Neural cell (in vitro differentiated cells): Measurements from ENCODE around the gene WNK2. TPM values are rescaled to one million over a fixed set of nuclear protein-coding genes. Genes with fewer than 3 reads are reported as not detected.

Experiments used
- H2AFZ ChIP-seq: fragments of 200-600, 300-800 bp; sonication (generic), shearing (Covaris generic); 2 replicates; pipeline ENCODE4 v1.6.0; 2014; ENCODE audit warnings: low read depth, mild to moderate bottlenecking, antibody characterized with exemption, low read length, moderate library complexity
- H3F3A ChIP-seq: fragments of 200-600 bp; shearing (Covaris generic); 2 replicates; pipeline ENCODE4 v1.6.1; 2016; ENCODE audit warnings: mild to moderate bottlenecking, moderate library complexity, mixed read lengths, antibody characterized with exemption, low read length; ENCODE audit not compliant: insufficient read depth, poor library complexity, severe bottlenecking
- H3K27ac ChIP-seq: fragments of 200-600, 300-800 bp; sonication (generic), shearing (Covaris generic); 2 replicates; pipeline ENCODE4 v1.5.1; 2014; ENCODE audit warnings: mild to moderate bottlenecking, low read length, moderate library complexity
- H3K27me3 ChIP-seq: fragments of 300-800, 200-600 bp; sonication (generic), shearing (Covaris generic); 2 replicates; pipeline ENCODE4 v1.6.0; 2014; ENCODE audit warnings: mild to moderate bottlenecking, low read depth, low read length, moderate library complexity; ENCODE audit not compliant: insufficient read depth
- H3K36me3 ChIP-seq: fragments of 300-800, 200-600 bp; sonication (generic), shearing (Covaris generic); 2 replicates; pipeline ENCODE4 v1.5.1; 2014; ENCODE audit warnings: mild to moderate bottlenecking, antibody characterized with exemption, low read length, moderate library complexity; ENCODE audit not compliant: insufficient read depth
- H3K4me2 ChIP-seq: fragments of 300-800, 200-600 bp; sonication (generic), shearing (Covaris generic); 2 replicates; pipeline ENCODE4 v1.6.0; 2014; ENCODE audit warnings: mild to moderate bottlenecking, low read length
- H3K4me3 ChIP-seq: fragments of 300-800, 200-600 bp; sonication (generic), shearing (Covaris generic); 2 replicates; pipeline ENCODE4 v1.5.1; 2014; ENCODE audit warnings: mild to moderate bottlenecking, low read length, moderate library complexity
- H3K79me2 ChIP-seq: fragments of 200-600 bp; shearing (Covaris generic); replicated peaks from 2 replicates; pipeline ENCODE4 v1.6.0; 2014; ENCODE audit warnings: mild to moderate bottlenecking, low read length, moderate library complexity; ENCODE audit not compliant: insufficient read depth
- H3K9ac ChIP-seq: fragments of 300-800, 200-600 bp; sonication (generic), shearing (Covaris generic); 2 replicates; pipeline ENCODE4 v1.6.1; 2016; ENCODE audit warnings: mild to moderate bottlenecking, low read length, mixed read lengths
- H3K9me2 ChIP-seq: fragments of 200-600 bp; shearing (Covaris generic); 2 replicates; pipeline ENCODE4 v1.6.1; 2016; ENCODE audit warnings: mild to moderate bottlenecking, low read length, mixed read lengths; ENCODE audit not compliant: insufficient read depth
- H3K9me3 ChIP-seq: fragments of 200-600, 300-800 bp; sonication (generic), shearing (Covaris generic); 2 replicates; pipeline ENCODE4 v1.6.1; 2016; ENCODE audit warnings: mild to moderate bottlenecking, mixed run types, low read length, moderate library complexity, mixed read lengths
- H4K20me1 ChIP-seq: fragments of 200-600 bp; shearing (Covaris generic); 2 replicates; pipeline ENCODE4 v1.6.1; 2016; ENCODE audit warnings: mild to moderate bottlenecking, mixed run types; ENCODE audit not compliant: insufficient read depth
- EP300 ChIP-seq: fragments of 450-650 bp; conservative IDR thresholded peaks from 2 replicates; pipeline ENCODE4 v1.6.1; 2014; ENCODE audit warnings: antibody characterized with exemption, mild to moderate bottlenecking, moderate library complexity; ENCODE audit not compliant: poor library complexity, severe bottlenecking
- EZH2 ChIP-seq: fragments of 200-600, 300-800 bp; shearing (Covaris generic), sonication (generic); IDR thresholded peaks from 2 replicates; pipeline ENCODE4 v1.6.1; 2014; ENCODE audit warnings: antibody characterized with exemption, low read length, borderline replicate concordance, mild to moderate bottlenecking; ENCODE audit not compliant: insufficient read depth, poor library complexity, severe bottlenecking
- MXI1 ChIP-seq: fragments of 450-650 bp; conservative IDR thresholded peaks from 2 replicates; pipeline ENCODE4 v1.6.1; 2014; ENCODE audit warnings: antibody characterized with exemption, mild to moderate bottlenecking; ENCODE audit not compliant: poor library complexity, severe bottlenecking
- POLR2AphosphoS5 ChIP-seq: IDR thresholded peaks from 2 replicates; pipeline ENCODE4 v1.6.1; 2012
- RAD21 ChIP-seq: fragments of 450-650 bp; conservative IDR thresholded peaks from 2 replicates; pipeline ENCODE4 v1.6.1; 2014; ENCODE audit warnings: antibody characterized with exemption, mild to moderate bottlenecking, moderate library complexity
- REST ChIP-seq: IDR thresholded peaks from 2 replicates; pipeline ENCODE4 v1.6.1; 2012; ENCODE audit warnings: borderline replicate concordance
- SMC3 ChIP-seq: fragments of 450-650 bp; conservative IDR thresholded peaks from 2 replicates; pipeline ENCODE4 v1.6.1; 2014; ENCODE audit warnings: antibody characterized with exemption, mild to moderate bottlenecking, moderate library complexity; ENCODE audit not compliant: poor library complexity
- TAF1 ChIP-seq: IDR thresholded peaks from 2 replicates; pipeline ENCODE4 v1.6.1; 2012; ENCODE audit warnings: low read depth
- polyA plus RNA-seq: library from polyadenylated mRNA; depleted of rRNA; stranded (reverse); fragments of >200 nt; gene quantifications from 2 replicates; pipeline ENCODE4 v1.2.3, GENCODE V29; 2014
- TF ChIP-seq, protein P1 (sequence below): fragments of 450-650 bp; IDR thresholded peaks from 2 replicates; pipeline ENCODE4 v1.5.1; 2014; ENCODE audit warnings: antibody characterized with exemption, mild to moderate bottlenecking, moderate library complexity; ENCODE audit not compliant: poor library complexity, severe bottlenecking

WNK2 gene
- polyA plus RNA-seq, 1 donor from 2014 or later = 37.1 TPM

GRCh38 chr9:93236541-93237206, 52.7 kb downstream of the WNK2 start:
- H3K27ac ChIP-seq = no peak overlapping the region
- no peaks in the 10 kb centered on the region for H3F3A ChIP-seq
- H3K27me3 ChIP-seq = no peaks in the 10 kb centered on the region
- peaks cover 3% of the 10 kb centered on the region for H4K20me1 ChIP-seq
- H3K9ac ChIP-seq = no peak overlapping the region
- H2AFZ ChIP-seq = no peak overlapping the region
- H3K4me3 ChIP-seq = no peak overlapping the region
- H3K79me2 ChIP-seq = no peaks in the 10 kb centered on the region
- H3K36me3 ChIP-seq = peaks cover 15% of the 10 kb centered on the region
- no peak overlapping the region for H3K4me2 ChIP-seq
- H3K9me3 ChIP-seq = no peaks in the 10 kb centered on the region
- TF ChIP-seq REST (no peak), SMC3 (no peak), POLR2AphosphoS5 (no peak), RAD21 (no peak), TAF1 (no peak), EZH2 (no peak), EP300 (no peak), MXI1 (no peak)
- TF ChIP-seq, protein P1, sequence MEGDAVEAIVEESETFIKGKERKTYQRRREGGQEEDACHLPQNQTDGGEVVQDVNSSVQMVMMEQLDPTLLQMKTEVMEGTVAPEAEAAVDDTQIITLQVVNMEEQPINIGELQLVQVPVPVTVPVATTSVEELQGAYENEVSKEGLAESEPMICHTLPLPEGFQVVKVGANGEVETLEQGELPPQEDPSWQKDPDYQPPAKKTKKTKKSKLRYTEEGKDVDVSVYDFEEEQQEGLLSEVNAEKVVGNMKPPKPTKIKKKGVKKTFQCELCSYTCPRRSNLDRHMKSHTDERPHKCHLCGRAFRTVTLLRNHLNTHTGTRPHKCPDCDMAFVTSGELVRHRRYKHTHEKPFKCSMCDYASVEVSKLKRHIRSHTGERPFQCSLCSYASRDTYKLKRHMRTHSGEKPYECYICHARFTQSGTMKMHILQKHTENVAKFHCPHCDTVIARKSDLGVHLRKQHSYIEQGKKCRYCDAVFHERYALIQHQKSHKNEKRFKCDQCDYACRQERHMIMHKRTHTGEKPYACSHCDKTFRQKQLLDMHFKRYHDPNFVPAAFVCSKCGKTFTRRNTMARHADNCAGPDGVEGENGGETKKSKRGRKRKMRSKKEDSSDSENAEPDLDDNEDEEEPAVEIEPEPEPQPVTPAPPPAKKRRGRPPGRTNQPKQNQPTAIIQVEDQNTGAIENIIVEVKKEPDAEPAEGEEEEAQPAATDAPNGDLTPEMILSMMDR = no peak
- no peaks in the 10 kb centered on the region for H3K9me2 ChIP-seq

DNA sequence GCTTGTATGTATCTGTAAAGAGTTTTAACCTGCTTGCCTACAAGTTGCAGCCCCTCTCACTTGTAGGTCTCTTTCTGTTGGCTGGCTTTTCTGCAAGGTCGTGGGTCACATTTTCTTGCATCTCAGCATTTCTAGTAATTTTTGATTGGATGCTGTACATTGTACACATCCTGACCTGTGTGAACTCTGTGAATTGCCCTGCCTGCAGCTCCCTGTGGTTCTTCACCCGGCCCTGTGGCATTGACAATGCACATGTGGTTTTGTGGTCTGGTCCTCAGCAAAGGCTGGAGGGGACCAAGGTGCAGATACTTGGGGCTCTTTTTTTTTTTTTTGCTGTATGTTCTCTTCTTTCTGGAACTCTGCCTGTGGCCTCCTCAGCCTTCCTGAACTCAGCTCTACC, 53.6 kb downstream of the WNK2 start:
- Histone ChIP-seq H4K20me1 (peaks cover 3% of the 10 kb centered on the region), H3F3A (no peaks in the 10 kb centered on the region), H3K4me2 (no peak overlapping the region), H3K4me3 (no peak overlapping the region), H3K9me3 (no peaks in the 10 kb centered on the region), H2AFZ (no peak overlapping the region), H3K27me3 (no peaks in the 10 kb centered on the region), H3K9ac (no peak overlapping the region), H3K36me3 (peaks cover 15% of the 10 kb centered on the region), H3K79me2 (no peaks in the 10 kb centered on the region), H3K27ac (no peak overlapping the region), H3K9me2 (no peaks in the 10 kb centered on the region)
- TF ChIP-seq EZH2 = no peak
- no peak for TF ChIP-seq SMC3
- TF ChIP-seq EP300 = no peak
- TF ChIP-seq POLR2AphosphoS5 = no peak
- no peak for TF ChIP-seq TAF1
- TF ChIP-seq REST = no peak
- TF ChIP-seq, protein P1 = no peak
- no peak for TF ChIP-seq RAD21
- no peak for TF ChIP-seq MXI1
